ENCODE data around the gene PER3. TPM values are rescaled to one million over a fixed set of nuclear protein-coding genes. Genes with fewer than 3 reads are reported as not detected.

Gene PER3
- total and polyA plus RNA-seq, 9 of the 15 experiments (the other 6 are each of a cell fraction or from before 2014, with no cell fraction given), result 11.9 to 22.5 (median 14.6) TPM

DNA sequence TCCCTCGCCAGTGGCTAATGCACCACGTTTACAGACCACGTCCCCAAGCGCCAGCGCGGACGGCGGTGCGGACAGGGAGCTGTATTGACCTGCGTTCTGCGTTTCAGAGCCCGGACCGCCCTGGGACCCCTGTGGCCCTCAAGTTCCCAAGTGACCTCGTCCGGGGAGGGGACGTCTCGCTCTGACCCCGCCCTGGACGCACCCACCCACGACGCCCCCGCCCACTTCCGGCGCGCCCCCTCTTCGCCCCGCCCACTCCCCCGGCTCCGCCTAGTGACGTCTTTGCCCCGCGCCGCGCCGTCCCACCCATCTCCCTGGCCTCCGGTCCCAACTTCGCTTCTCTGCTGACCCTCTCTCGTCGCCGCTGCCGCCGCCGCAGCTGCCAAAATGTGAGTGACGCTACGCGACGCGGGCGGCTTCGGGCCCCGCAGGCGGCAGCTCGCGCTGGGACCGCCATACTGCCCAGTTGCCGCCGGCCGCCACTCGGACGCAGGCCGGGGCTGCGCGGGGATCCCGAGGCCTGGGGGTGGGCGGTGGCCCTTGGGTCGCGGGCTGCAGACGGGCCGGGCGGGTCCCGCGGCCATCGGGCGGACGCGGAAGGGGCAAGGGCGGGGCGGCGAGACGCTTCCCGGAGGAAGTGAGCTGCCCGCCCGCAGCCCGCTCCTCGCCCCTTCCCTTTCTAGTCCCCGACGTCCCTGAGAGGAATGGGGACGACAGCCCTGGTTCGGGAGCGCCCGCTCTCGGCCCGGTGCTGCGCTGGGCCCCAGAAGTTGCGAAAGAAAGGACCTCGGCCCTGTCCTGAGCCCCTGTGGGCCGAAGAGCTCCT lies 12.9 kb upstream of the PER3 start, which contains the start of gene VAMP3 (continued):
- TF ChIP-seq TGIF2 (CRISPR knock-in tag; IDR thresholded peaks at IDR 0.05) (peak; percentile 60; the same call in 1 of the 2 replicates), RFX1 (IDR thresholded peaks at IDR 0.05) (no peak), NR4A1 (CRISPR knock-in tag; IDR thresholded peaks at IDR 0.05) (no peak), NR4A1 (tag; IDR thresholded peaks at IDR 0.05) (no peak), U2AF1 (optimal IDR thresholded peaks at IDR 0.05; ENCODE audit: low read depth, low read length) (peak; percentile 29), HLTF (IDR thresholded peaks at IDR 0.05) (no peak), ZNF384 (IDR thresholded peaks at IDR 0.05; ENCODE audit: low read depth, low read length) (no peak), NCOR1 (IDR thresholded peaks at IDR 0.05) (peak; percentile 13; the same call in 1 of the 2 replicates), NFIX (CRISPR knock-in tag; IDR thresholded peaks at IDR 0.05; ENCODE audit: low read depth) (no peak), ARID1B (IDR thresholded peaks at IDR 0.05) (no peak), POLR2AphosphoS5 (IDR thresholded peaks at IDR 0.05; ENCODE audit: control insufficient read depth, insufficient read depth, low read depth, low read length) (peak; percentile 48; the same call in 1 of the 2 replicates), IFI16 (CRISPR knock-in tag; IDR thresholded peaks at IDR 0.05) (no peak), HDGF (IDR thresholded peaks at IDR 0.05) (no peak), ZNF175 (CRISPR knock-in tag; IDR thresholded peaks at IDR 0.05; ENCODE audit: low read depth) (no peak), ZNF507 (tag; conservative IDR thresholded peaks at IDR 0.05) (no peak), NR2C2 (CRISPR knock-in tag; IDR thresholded peaks at IDR 0.05) (no peak), NR2C2 (tag; IDR thresholded peaks at IDR 0.05) (peak; percentile 89), ZNF354B (CRISPR knock-in tag; IDR thresholded peaks at IDR 0.05) (no peak)
- TF ChIP-seq, protein P1, sequence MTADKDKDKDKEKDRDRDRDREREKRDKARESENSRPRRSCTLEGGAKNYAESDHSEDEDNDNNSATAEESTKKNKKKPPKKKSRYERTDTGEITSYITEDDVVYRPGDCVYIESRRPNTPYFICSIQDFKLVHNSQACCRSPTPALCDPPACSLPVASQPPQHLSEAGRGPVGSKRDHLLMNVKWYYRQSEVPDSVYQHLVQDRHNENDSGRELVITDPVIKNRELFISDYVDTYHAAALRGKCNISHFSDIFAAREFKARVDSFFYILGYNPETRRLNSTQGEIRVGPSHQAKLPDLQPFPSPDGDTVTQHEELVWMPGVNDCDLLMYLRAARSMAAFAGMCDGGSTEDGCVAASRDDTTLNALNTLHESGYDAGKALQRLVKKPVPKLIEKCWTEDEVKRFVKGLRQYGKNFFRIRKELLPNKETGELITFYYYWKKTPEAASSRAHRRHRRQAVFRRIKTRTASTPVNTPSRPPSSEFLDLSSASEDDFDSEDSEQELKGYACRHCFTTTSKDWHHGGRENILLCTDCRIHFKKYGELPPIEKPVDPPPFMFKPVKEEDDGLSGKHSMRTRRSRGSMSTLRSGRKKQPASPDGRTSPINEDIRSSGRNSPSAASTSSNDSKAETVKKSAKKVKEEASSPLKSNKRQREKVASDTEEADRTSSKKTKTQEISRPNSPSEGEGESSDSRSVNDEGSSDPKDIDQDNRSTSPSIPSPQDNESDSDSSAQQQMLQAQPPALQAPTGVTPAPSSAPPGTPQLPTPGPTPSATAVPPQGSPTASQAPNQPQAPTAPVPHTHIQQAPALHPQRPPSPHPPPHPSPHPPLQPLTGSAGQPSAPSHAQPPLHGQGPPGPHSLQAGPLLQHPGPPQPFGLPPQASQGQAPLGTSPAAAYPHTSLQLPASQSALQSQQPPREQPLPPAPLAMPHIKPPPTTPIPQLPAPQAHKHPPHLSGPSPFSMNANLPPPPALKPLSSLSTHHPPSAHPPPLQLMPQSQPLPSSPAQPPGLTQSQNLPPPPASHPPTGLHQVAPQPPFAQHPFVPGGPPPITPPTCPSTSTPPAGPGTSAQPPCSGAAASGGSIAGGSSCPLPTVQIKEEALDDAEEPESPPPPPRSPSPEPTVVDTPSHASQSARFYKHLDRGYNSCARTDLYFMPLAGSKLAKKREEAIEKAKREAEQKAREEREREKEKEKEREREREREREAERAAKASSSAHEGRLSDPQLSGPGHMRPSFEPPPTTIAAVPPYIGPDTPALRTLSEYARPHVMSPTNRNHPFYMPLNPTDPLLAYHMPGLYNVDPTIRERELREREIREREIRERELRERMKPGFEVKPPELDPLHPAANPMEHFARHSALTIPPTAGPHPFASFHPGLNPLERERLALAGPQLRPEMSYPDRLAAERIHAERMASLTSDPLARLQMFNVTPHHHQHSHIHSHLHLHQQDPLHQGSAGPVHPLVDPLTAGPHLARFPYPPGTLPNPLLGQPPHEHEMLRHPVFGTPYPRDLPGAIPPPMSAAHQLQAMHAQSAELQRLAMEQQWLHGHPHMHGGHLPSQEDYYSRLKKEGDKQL (CRISPR knock-in tag; IDR thresholded peaks at IDR 0.05; ENCODE audit: borderline replicate concordance), result 0 out of 2 replicates have a peak, but pooled peaks have one; percentile 38
- TF ChIP-seq, protein P2, sequence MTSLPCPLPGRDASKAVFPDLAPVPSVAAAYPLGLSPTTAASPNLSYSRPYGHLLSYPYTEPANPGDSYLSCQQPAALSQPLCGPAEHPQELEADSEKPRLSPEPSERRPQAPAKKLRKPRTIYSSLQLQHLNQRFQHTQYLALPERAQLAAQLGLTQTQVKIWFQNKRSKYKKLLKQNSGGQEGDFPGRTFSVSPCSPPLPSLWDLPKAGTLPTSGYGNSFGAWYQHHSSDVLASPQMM (CRISPR knock-in tag; IDR thresholded peaks at IDR 0.05), result no peak
- TF ChIP-seq, protein P3, sequence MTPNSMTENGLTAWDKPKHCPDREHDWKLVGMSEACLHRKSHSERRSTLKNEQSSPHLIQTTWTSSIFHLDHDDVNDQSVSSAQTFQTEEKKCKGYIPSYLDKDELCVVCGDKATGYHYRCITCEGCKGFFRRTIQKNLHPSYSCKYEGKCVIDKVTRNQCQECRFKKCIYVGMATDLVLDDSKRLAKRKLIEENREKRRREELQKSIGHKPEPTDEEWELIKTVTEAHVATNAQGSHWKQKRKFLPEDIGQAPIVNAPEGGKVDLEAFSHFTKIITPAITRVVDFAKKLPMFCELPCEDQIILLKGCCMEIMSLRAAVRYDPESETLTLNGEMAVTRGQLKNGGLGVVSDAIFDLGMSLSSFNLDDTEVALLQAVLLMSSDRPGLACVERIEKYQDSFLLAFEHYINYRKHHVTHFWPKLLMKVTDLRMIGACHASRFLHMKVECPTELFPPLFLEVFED (CRISPR knock-in tag; conservative IDR thresholded peaks at IDR 0.05), result no peak

Data from K562 (cell line).